Stomach (tissue), 8 donors: ENCODE data around the gene SGPP1. TPM values are rescaled to one million over a fixed set of nuclear protein-coding genes. Genes with fewer than 3 reads are reported as not detected.

Experiments used
- polyA plus RNA-seq, 3 donors: library from polyadenylated mRNA; stranded (reverse); fragments of 200-250 nt; gene quantifications; one replicate each; pipeline ENCODE4 v1.2.3, GENCODE V29; 2013
- small RNA-seq, 4 donors: library from RNA; depleted of rRNA; stranded (forward); fragments of <200 nt; gene quantifications; one replicate each; pipeline ENCODE3, GENCODE V24; 2016
- total RNA-seq, 5 donors: library from RNA; depleted of rRNA; stranded (reverse); fragments of >200 nt; gene quantifications; one replicate each; pipeline versions ENCODE4 v1.1.0 to v1.2.3, GENCODE V29; 2014 to 2016
- donor health status: healthy with polysubstance abuse.
- donor health status: Bipolar disorder and iron deficiency.
- donor health status: healthy.

SGPP1 gene
- total and polyA plus RNA-seq, 8 donors, result 2.7 to 37.7 (median 16.6) TPM

Small RNA genes within 50 kb of the gene (small RNA-seq; reads per million reads assigned to genes)
- gene AL161670.1, result 0 reads per million in 4 donors
- 0 reads per million in 4 donors for gene RF00012
- gene RNU7-116P, result 0 reads per million in 4 donors

Other genes starting within 250 kb of the SGPP1 start
- 10 to 100 TPM; 12.7 to 32.9 (median 18.0) TPM for gene PPP2R5E, start 184.7 kb downstream of the SGPP1 start, total RNA-seq
- gene PPP2R5E, start 184.7 kb downstream of the SGPP1 start, polyA plus RNA-seq, result 10 to 100 TPM in 1 of 3 donors, 1 to 10 TPM in 2; 7.2 to 10.5 (median 8.2) TPM
- 10 to 100 TPM in 1 of 5 donors, 1 to 10 TPM in 2, under 1 TPM in 2; 0.29 to 15.4 (median 2.3) TPM for gene WDR89, start 86.2 kb downstream of the SGPP1 start, total RNA-seq
- gene WDR89, start 86.2 kb downstream of the SGPP1 start, polyA plus RNA-seq, result 1 to 10 TPM; 4.1 to 5.5 (median 4.2) TPM
- gene SYNE2, start 124.9 kb upstream of the SGPP1 start, total RNA-seq, result 100 to 1,000 TPM; 101 to 280 (median 167) TPM
- 10 to 100 TPM; 14.4 to 38.5 (median 16.2) TPM for gene SYNE2, start 124.9 kb upstream of the SGPP1 start, polyA plus RNA-seq